GM19455 (cell line): ENCODE data around the gene XRCC1.
A peak's percentile ranks its signal among the peaks of the same experiment; 100 is the strongest.
"Not testable (repeated sequence)": the region's sequence is repeated elsewhere in the genome, so short reads cannot be mapped to it uniquely, and the experiment has no call there.

Experiments used
- ATAC-seq: cut with Tn5 transposase; IDR thresholded peaks from one replicate; pipeline ENCODE4 v1.9.1; 2021; ENCODE audit not compliant: unreplicated experiment

The XRCC1 gene

DNA sequence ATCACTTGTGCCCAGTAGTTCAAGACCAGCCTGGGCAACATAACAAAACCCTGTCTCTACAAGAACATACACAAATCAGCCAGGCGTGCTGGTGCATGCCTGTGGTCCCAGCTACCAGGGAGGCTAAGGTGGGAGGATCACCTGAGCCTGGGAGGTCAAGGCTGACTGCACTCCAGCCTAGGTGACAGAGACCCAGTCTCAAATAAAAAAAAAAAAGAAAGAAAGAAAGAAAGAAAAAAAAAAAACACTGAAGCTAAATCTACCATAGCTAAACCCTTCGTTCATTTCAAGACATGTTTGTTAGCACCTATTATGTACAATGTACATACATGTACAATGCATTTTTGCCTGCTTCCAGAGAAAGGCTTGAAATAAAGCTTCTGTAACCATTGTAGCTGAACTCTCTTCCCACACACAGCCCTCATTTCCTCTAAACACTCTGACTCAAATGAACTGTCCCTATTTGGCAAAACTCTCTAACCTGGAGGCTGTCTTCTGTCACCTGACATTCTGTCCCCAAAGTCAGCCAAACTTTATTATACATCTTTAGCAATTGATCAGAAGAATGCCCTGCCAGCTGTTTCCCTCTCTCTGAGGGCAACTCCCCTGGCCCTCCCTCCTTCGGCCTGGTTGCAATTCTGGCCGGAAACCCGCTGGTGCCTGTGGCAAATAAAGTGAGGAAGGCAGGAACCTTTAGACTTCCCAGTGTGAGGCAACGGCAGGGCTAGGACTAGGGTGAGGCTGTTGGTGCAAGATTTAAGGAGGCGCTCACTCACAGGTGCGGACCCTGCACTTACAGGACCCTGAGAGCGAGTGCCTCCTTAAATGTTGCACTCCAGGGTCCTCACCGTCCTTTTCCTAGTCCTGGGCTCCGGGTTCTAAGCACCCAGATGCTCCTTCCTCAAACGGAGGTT, 50.1 kb downstream of the XRCC1 start:
- no peak for ATAC-seq

DNA sequence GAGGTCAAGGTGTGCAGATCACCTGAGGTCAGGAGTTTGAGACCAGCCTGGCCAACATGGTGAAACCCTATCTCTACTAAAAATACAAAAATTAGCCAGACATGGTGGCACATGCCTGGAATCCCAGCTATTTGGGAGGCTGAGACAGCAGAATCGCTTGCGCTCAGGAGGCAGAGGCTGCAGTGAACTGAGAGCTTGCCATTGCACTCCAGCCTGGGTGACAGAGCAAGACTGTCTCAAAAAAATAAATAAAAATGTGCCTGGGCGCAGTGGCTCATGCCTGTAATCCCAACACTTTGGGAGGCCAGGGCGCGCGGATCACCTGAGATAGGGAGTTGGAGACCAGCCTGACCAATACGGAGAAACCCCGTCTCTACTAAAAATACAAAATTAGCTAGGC, 51.6 kb downstream of the XRCC1 start:
- ATAC-seq: not testable (repeated sequence)

DNA sequence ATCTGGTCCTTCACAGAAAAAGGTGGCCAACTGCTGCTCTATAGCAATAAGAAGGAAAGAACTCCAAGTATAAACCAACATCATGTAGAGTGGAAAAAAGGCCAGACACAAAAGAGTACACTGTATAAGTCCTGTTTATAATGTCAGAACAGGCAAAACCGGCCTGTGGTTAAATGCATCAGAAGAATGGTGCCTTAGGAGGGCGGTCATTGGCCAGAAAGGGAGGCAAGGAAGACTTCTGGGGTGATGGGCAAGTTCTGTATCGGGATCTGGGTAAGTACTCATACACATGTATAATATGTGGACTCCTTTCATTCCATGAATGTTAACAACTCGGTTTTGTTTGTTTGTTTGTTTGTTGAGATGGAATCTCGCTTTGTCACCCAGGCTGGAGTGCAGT, 52.4 kb downstream of the XRCC1 start:
- no peak for ATAC-seq

DNA sequence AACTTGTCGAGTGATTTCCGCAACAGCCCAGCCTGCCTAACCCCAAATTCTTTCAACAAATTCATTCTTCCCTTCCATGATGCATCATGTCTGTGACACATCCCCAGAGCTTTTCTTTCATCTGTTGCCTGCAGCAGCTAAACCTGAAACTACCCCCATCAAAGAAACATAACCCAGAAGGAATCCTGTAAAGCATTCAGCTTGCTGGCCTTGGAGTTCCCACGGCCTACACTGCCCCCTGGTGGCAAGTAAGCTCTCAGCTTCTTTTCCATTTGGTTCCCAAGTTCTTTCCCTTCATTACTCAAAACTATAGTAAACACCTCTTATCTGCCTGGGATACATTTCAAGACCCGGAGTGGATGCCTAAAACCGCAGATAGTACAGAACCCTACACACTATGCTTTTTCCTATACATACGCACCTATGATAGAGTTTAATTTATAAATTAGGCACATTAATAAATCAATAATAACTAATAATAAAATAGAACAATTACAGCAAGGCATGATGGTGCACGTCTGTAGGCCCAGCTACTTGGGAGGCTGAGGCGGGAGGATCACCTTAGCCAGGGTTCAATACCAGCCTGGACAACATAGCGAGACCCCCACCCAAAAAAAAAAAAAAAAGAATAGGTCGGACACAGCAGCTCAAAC, 55.8 kb downstream of the XRCC1 start:
- no peak for ATAC-seq

DNA sequence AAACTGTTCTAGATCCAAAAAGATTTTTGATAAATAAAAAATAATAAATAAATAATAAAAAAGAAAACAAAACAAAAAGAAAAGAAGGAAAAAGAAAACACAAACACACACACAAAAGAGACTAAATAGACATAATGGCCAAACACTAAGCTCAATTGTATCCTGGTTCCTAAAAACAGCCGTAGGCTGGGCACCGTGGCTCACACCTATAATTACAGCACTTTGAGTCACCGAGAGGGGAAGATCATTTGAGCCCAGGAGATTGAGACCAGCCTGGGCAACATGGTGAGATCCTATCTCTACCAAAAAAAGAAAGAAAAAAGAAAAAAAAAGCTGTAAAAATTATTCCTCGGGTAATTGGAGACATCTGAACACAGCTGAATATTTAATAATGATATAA, 57.3 kb downstream of the XRCC1 start:
- ATAC-seq: no peak

DNA sequence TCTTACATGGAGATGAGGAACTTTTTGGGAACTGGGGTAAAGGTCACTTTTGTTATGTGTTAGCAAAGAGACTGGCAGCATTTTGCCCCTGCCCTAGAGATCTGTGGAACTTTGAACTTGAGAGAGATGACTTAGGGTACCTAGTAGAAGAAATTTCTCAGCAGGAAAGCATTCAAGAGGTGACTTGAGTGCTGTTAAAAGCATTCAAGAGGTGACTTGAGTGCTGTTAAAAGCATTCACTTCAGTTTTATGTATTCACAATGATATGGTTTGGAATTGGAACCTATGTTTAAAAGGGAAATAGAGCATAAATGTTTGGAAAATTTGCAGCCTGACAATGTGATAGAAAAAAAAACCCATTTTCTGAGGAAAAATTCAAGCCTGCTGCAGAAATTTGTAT, 62.9 kb downstream of the XRCC1 start:
- not testable (repeated sequence) for ATAC-seq

DNA sequence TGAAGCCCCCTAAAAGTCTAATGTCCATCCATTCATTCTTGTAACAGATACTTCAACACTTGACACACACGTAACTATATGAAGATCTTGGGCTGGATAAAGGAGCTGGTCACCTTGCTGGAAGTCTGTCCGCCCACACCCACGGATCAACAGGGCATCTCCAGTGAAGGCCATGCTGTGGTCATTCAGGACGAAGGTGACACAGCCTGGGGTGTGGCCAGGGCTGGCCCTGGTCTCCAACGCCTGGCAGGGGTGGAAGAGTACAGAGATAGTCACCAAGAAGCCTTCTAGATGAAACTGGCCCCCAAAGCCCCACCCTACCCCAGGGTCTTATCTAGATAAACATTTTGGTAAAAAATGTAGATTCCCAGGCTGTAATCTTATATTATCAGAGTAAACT, 64.0 kb downstream of the XRCC1 start:
- no peak for ATAC-seq

DNA sequence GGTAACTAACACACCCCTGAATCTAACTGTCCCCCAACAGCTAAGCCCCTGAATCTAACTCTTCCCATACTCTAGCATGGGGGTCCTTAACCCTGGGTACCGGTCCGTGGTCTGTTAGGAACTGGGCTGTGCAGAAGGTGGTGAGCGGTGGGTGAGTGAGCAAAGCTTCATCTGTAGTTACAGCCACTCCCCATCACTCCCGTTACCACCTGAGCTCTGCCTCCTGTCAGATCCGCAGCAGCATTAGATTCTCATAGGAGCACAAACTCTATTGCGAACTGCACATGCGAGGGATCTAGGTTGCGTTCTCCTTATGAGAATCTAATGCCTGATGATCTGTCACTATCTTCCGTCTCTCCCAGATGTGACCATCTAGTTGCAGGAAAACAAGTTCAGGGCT, 64.6 kb downstream of the XRCC1 start:
- ATAC-seq: no peak

DNA sequence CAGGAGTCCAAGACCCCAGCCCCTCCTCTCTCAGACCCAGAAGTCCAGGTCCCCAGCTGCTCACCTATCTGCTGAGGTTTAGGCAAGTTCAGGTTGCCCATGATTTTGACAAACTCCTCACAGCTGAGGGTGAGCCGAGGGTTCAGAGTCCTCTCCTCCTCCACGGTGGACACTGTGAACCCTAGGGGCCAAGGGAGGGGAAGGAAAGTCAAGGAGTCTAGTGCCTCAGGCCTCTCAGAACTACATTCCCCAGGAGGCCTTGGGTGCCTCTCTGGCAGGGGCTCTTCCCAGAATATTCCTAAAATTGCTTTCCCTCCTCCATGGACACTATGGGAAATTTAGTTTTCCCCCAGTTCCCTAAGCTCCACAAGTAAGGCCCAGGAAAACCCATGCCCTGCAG, 67.4 kb downstream of the XRCC1 start:
- ATAC-seq: no peak

DNA sequence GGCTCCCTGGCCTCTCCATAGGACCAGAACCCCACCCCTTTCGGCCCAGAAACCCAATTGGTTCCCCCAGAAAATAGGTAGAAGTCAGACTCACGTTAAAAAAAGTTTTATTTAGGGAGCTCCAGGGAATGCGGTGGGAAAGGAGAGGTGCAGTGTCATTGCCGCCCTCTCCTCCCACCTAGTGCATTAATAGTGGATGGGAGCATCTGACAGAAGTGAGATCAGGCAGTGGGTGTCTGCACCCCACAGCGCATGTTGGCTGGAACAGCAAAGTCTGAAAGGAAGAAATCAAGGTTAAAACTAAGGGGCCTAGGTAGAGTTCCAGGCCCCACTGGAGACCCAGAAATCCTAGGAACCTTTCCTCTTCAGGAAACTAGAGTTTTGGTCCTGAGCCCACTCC, 68.7 kb downstream of the XRCC1 start:
- no peak for ATAC-seq

DNA sequence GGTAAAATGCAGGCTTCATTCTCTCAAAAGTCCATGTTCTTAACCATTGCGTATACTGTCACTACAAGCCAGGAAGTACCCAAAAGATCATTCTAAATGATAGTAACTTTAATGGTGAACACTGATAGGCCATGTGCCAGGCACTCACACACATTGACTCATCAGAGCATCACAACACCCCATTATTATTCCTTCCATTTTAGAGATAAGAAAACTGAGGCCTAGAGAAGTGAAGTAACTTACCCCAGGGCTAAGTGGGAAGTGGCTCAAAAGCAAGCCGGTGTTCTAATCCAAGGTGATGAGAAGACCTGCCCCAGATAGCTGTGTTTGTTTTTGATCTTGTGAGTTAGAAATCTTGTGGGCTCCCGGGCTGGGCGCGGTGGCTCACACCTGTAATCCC, 69.4 kb downstream of the XRCC1 start:
- ATAC-seq: no peak

DNA sequence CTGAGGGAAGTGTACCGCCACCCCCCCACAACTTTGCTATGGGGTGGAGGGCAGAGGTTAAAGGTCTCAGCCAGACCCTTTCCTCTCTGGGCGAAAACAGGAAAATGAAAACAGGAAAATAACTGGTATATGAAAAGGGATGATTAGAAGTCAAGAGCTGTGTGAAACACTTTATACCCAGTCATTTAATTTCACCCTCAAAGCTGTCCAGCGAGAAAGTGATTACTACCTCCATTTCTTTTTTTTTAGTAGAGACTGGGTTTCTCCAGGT, 70.2 kb downstream of the XRCC1 start:
- no peak for ATAC-seq

DNA sequence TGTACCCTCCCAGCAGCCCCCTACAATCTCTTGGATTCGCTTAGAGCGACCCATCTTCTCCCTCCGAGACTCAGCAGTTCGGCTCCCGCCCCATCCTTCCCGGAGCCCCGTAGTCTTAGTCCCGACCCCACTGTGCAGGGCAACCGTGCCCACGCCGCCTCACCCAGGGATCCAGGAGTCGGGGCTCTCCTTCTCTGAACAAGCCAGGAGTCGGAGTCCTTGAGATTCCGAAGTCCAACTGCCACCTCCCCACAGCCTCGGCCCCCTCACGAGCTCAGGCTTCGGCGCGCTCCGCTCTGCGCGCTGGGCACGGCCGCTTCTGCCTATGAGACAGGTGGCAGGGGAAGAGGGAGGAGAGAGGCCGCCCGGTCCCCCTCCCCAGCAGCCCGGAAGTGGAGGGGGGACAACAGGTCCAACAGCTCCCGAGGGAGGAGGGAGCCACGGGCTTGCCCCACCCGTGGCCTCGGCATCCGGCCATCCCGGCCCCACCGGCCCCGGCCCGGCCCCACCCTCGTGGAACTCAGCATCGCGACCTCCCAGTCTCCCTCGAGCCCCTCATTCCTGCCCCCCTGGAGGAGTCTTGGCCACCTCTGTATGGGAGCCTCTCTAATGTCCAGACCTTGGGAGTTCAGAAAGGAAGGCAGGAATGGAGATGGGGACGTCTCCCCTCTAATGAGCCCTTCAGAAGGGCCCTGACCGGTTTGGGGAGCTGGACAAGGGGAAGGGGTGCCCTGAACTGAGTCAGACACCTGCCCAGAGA, 70.7 kb downstream of the XRCC1 start, which contains the start of gene PHLDB3:
Gene PHLDB3, minus strand, starts transcription at position 321 of the 760 bp plus-strand sequence. CDS start 628 bp downstream, outside the sequence.
- ATAC-seq: peak; percentile 34

DNA sequence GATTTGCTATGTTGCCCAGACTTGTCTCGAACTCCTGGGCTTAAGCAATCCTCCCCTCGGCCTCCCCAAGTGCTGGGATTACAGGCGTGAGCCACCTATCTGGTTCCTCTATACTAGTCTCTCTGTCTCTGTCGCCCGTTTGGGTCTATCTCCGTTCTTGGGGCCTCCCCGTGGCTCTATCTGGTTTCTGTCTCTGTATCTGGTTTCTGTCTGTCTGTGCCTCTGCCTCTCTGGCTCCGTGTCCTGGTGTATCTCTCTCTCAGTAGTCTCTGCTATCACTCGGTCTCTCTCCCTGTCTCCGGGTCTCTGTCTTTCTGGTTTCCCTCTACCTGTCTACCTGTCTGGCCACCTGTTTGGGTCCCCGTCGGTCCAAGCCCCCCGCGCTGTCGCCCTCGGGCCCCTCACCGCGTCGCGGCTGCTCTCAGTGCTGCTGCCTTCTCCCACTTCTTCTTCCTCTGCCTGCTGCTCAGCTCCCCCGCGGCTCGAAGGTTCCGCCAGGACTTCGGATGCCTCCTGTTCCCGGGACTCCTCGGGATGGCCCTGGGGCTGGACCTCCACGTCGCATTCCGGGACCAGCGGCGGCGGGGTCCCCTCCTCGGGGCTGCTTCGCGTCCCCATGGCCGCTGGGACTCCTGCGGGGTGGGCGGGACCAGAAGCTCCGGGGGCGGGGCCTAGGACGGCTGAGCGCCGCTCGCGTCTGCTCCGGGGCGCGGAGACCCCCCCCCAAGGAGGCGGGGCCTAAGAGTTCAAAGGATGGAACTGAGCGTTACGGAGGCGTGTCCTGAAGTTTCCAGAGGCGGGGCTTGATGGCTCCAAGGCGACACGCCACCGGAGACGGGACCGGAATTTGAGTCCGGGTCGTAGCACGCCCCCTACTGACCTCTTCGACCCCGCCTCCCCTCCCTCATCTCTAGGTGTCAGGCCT, 71.6 kb downstream of the XRCC1 start:
- peak; percentile 82 for ATAC-seq

DNA sequence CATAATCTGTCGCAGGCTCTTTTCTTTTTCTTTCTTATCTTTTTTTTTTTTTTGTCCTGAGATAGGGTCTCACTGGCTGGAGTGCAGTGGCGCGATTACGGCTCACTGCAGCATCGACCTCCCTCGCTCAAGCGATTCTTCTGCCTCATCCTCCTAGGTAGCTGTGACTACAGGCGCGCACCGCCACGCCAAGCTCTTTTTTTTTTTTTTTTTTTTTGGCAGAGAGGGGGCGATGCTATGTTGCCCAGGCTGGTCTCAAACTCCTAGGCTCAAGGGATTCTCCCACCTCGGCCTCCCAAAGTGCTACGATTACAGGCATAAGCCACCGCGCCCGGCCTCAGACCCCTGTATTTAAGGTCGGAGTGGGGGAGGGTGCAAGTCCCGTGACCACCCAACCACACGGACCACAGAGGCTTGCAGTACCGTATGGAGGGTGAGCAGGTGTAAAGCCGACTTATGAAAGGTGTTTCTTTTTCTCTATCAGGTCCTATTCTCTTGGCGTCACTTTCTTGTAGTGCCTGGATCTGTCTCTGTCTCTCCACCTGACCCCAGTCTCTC, 72.8 kb downstream of the XRCC1 start:
- no peak for ATAC-seq

DNA sequence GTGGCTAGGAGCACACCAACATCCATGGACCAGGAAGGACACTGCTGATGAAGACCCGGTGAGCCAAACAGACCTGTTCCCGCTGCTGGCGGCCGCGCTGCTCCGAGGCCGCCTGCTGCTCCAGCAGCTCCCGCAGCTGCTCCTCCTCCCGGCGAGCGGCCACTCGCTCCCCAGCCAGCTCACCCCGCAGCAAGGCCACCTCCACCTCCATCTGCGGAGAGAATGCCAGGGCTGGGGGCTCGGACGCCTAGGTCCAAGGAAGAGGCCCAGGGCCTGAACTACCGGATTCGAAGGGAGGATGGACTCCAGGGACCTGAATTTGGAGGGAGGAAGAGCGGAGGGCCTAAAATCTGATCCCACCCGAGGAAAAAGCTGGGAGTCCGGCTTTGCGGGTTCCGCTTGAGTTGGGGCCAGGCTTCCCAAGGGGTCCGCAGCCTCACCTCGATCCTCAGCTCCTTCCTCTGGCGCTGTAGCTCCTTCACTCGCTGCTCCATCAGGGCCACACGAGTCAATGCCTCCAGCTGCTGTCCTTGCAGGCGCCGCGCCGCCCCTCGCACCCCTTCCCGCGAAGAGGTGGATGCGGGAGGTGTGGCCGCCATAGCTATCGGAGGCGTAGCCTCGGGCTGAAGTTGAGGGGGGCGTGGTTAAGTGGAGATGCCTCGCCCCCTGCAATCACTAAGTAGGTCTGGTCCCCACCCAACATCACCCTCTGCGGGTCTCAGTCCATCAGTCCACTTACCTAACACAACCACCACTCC, 73.5 kb downstream of the XRCC1 start:
- no peak for ATAC-seq

DNA sequence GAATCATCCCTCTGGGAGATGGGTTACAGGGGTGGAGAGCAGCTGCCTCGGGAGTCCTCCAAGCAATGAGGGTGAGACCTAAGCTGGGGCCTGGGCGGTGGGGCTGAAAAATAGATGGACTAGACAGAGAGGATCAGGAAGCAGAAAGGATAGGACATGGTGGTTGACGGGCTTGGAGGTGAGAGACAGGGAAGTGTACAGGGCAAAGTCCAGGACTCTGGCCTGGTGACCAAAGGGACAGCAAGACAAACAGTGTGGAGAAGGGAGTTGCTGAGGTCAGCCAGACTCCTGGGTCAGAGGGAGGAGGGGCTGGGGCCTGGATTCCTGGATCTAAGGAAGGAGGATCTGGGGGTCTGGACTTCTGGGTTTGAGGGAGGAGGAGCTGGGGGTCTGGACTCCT, 76.3 kb downstream of the XRCC1 start:
- no peak for ATAC-seq

DNA sequence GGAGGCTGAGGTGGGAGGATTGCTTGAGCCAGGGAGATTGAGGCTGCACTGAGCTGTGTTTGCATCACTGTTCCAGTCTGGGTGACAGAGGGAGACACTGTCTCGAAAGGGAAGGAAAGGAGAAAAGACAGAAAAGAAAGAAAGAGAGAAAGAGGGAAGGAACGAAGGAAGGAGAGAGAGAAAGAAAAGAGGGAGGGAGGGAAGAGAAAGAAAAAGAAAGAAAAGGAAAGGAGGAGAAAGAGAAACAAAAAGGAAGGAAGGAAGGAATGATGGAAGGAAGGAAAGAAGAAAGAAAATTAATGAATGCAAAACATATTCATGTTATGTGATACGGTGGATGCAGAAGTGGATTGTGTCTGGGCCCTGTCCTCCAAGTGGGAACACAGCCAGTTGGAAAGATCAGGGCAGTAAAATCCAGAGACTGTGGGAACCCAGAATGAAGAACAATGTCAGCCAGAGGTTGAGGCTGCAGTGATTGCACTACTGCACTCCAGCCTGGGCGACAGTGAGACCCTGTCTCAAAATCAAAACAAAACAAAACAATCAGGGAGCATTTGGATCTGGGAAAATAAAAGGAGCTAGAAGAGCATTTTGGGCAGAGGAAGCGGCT, 77.0 kb downstream of the XRCC1 start:
- ATAC-seq: no peak

DNA sequence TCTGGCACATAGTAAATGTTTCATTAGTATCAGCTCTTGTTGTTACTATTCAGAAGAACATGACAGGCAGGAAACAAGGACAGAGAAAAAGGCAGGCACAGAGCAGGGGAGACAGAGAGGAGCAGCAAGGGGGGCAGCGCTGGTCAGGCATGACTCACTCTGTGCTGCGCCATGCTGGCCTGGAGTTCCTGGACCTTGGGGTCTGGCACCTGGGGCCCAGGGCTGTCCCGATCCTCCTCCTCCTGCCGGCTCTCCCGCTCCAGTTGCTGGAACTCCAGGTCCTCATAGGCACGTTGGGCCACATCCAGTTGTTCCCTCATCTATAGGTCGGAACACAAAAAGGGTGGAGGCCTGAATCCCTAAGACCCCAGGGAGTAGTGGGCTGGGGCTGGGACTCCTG, 78.4 kb downstream of the XRCC1 start:
- no peak for ATAC-seq
